Stimulated activated CD4-positive, alpha-beta T cell treated with anti-CD3 and anti-CD28 coated beads, Interleukin-1b, Interleukin-23, amount 100 ng/mL, for 4 hours (primary cell): ENCODE results near the gene FAM20C.

Experiments used
- DNase-seq, 2 donors: peaks; one replicate each; pipeline ENCODE4 v3.0.0-alpha.2; 2020; ENCODE audit warnings: low read depth in 2 of 2

FAM20C gene

GRCh38 chr7:159370-160270 lies 32.8 kb upstream of the FAM20C start:
- no peak for DNase-seq

DNA sequence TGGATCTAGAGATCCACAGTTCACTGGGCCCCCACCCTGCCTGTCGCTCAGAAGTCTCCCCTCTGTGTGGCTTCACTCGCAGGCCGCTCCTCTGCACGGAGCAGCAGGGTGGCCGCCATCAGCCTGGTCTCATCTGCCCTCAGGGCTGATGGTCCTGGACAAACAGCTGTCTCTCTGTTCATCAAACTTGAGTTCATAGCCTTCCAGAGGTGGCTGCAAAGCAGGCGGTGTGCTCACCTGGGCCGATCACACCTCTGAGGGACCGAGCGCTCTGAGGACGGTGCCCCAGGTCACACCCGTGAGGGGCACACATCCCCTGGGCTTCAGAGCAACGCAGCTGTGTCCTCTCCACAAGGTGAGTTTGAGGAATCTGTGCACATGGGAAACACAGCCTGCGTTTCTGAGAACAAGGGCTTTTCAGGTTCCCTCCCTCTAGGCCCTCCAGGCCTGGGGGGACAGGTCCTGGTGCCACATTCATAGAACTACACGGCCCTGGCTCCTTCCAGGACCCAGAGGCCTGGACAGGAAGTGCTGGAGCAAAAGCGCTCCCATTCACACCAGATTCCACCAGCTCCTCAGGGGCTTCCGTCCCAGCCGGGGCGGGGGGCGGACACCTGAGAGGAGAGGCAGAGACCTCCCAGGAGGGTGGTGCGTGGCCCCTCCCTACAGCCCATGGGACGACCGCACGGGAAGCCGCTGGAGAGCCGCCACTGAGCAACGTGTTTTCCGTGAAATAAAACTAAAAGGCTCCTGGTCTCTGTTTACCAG lies 31.2 kb upstream of the FAM20C start:
- no peak for DNase-seq

- DNase-seq: no peak
These were observed 29.6 kb upstream of the FAM20C start for GRCh38 chr7:162632-163297.

DNA sequence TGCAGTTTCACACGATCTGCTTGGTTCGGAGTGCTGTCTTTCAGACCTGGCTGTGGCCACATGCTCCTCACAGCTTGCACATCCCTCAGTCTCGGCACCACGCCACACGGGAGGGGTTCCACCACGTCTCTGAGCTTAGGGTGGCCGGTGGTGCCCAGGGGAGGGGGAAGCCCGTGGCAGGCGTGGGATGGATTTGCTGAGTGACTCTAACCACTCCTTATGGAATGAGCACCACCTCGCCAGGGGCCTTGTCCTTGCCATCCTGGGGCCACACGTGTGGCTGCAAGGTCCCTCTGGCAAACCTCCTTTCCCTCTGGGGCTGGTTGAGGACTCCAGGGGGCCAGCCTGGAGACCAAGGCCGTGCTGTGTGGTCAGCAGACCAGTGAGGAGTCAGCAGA lies 29.1 kb upstream of the FAM20C start:
- DNase-seq: no peak

DNA sequence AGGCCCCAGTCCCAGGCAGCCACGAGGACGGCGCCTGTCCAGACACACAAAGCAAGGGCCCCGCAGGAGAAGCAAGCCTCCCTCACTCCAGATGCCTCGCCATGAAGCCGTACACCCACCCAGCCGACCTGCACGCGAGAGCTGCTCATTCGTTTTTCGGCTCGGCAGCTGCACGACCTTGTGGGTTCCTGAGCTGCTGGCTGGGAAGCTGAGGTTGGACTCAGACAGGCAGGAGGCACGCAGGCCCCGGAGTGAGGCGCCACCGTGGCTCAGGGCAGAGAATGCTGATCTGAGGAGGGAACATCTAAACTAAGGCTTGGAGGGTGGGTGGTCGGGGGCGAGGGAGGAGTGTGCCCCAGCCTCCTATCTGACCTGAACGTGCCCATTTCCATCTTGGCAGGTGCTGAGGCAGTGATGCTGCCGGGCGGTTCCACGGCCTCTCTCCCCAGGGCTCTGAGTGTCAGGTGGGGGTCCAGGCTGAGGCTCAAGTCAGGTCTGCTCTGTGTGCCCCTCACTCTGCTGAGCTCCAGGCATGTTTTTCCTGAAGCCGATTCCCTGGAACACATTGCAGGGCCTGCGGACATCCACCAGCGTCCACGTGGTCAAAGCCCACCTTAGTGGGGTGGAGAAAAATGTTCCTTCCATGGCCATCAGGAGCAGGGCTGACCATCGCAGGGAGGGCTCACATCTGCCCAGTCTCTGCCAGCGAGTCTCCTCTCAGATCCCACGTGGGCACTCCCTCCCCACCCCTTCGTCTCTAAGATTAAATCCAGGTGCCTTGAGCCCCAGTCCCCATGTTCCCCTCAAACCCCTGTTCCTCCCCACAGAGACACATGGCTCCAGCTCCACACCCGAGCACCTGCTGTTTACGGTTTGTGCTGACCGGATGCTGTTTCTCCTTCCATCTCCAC lies 28.1 kb upstream of the FAM20C start:
- DNase-seq: no peak

DNA sequence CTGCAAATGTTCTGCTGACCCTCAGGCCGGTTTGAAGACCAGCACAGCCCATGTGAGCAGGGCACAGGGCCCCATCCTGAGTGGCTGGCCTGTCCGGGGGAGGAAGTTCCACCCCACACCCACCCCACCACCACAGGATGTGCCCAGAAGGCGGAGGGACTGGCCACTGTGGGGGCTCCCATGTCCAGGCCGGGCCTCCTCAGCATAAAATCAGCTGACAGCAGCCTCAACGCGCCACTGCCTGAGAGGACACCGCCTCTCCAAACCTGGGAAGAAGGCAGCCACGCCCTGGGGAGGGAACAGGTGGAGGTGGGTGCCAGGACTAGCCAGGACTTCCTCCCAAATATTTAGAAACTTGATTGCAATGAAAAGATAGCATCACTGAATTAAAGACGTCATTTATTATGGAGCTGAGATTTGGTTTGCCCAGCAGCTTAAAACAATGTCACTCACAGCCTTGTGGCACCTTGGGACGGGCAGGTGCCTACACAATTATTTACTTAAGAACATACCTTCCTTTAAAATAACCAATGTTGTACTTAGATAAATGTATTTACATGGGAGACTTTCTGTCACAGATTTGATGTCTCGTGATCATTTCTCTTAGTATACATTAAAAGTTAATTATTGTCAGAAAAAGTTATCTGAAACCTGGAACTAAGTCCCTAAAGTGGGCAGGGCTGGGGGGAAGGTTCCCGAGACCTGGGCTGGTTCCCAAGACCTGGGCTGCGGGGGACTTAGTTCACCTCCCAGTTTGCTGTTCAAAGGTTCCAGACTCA lies 27.3 kb upstream of the FAM20C start:
- no peak for DNase-seq

DNA sequence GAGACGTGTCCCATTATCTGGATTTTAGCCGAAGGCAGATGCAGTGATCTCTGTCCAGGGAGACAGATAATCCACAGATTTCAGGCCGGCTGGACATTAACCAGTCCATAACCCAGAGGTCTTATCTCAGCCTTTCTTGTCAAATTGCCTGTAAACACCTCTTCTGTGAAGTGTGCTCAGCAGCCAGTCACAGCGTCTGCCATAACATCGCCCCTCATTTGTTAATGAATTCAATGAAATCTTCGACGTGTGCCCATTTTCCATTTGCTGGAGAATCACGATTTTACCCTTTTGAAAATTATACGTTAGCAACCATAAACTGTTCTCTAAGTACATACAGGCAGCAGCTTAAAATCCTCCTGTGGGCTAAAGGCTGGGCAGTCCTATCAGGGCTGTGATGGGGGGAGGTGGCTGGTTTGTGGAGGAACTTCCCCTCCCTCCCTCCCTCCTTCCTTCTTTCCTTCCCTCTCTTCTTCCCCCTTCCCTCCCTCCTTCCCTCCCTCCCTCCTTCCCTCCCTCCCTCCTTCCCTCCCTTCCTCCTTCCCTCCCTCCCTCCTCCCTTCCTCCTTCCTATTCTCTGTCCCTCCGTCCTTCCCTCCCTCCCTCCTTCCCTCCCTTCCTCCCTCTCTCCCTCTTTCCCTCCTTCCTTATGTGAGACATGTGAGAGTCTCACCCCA lies 26.6 kb upstream of the FAM20C start:
- no peak for DNase-seq

- DNase-seq: no peak
These were observed 25.9 kb upstream of the FAM20C start for GRCh38 chr7:166338-167060.

GRCh38 chr7:167090-167855 lies 25.1 kb upstream of the FAM20C start:
- DNase-seq: no peak

DNA sequence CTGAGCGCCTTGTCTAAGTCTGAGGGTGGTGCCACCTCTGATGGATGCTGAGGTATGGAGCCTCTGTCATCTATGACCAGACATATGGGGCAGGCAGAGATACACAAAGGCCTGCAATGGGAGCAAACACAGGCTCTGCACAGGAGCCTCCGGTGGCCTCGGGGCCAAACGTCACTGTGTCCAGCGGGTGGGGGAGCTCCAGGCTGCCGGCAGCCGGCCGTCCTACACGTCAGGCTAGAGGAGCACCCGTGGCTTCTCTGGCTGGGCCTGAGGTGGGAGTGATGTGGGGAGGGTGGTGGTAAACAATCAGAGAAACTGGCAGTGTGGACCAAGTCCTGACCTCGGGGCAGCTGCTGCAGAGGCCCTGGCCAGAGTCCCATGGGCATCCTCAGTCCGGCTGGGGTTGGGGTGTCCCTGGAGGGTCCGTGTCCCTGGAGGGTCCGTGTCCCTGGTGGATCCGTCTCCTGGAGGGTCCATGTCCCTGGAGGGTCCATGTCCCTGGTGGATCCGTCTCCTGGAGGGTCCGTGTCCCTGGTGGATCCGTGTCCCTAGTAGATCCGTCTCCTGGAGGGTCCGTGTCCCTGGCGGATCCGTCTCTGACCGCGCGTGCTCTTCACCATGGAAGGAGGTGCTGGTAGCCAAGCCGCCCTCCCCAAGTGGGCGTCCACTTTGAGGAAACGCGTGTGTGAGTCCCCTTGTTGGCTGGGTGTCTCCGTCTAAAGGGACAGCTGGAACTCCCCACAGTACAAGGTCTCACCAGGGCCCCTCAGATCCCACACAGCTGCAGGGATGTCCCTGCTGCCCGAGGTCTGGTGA lies 24.2 kb upstream of the FAM20C start:
- no peak for DNase-seq

DNA sequence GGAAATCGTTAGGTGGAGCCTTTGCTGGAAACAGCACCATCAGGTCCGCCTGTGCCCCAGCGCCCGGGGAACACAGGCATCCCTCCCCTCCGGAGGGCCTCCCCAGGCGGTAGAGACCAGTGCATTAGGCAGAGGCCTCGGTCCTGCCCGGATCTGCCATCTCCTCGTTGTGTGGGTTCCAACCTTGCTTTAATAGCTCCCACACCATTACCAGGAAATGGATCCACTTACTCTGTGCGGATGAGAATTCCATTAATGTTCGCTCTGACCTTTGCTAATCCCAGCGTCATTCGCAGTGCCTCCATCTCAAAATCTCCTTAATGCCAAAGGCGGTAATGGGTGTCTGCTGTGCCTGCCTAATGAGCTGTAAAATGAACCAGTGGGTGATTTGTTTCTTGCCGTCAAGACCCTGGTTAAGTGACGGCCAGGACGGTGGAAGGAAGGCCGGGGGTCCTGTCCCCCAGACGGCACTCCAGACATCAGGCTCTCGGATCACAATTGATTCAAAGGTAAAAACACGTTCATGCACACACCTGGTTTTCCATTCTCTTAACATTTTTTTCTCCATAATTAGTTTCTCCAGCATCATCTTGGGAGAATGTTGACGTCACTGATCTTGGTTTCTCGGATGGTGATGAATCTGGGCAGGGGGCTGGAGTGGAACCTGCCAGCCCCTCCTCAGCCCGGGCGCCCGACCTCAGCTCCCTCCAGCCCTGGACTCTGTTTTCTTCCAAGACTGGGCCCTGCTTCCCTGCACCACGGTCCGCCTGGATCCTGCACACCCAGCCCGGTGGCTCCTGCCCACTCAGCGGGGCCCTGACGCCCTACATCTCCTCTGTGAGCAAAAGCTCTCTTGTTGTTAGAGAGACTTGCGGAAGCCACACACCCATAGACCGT lies 22.8 kb upstream of the FAM20C start:
- no peak for DNase-seq

- no peak for DNase-seq
These were observed 21.6 kb upstream of the FAM20C start for GRCh38 chr7:170551-171363.

- DNase-seq: no peak
These were observed 20.9 kb upstream of the FAM20C start for GRCh38 chr7:171364-171904.

- DNase-seq: no peak
These were observed 20.4 kb upstream of the FAM20C start for GRCh38 chr7:171912-172515.
